Neuronal stem cell (in vitro differentiated cells): ENCODE measurements around the gene TLE1.

Source experiments
- DNase-seq: peaks from one replicate; pipeline ENCODE4 v3.0.0-alpha.2; 2013; ENCODE audit warnings: low spot score
- H2AFZ ChIP-seq: one replicate; pipeline ENCODE4 v1.6.1; 2013; ENCODE audit warnings: mild to moderate bottlenecking, low read length, inconsistent platforms
- H2AK5ac ChIP-seq: 2 replicates; pipeline ENCODE4 v1.6.1; 2013; ENCODE audit warnings: low read depth, mild to moderate bottlenecking, inconsistent platforms, low read length, moderate library complexity, mixed read lengths
- H2BK120ac ChIP-seq: 2 replicates; pipeline ENCODE4 v1.6.1; 2013; ENCODE audit warnings: low read depth, mild to moderate bottlenecking, inconsistent platforms, low read length, moderate library complexity, mixed read lengths
- H2BK12ac ChIP-seq: one replicate; pipeline ENCODE4 v1.6.1; 2013; ENCODE audit warnings: low read length, inconsistent platforms
- H2BK15ac ChIP-seq: 2 replicates; pipeline ENCODE4 v1.6.1; 2013; ENCODE audit warnings: mild to moderate bottlenecking, low read length, inconsistent platforms, mixed read lengths
- H2BK5ac ChIP-seq: one replicate; pipeline ENCODE4 v1.6.1; 2013; ENCODE audit warnings: inconsistent platforms, mild to moderate bottlenecking, low read length, moderate library complexity
- H3K14ac ChIP-seq: one replicate; pipeline ENCODE4 v1.6.1; 2013; ENCODE audit warnings: low read length, inconsistent platforms
- H3K18ac ChIP-seq: 2 replicates; pipeline ENCODE4 v1.6.1; 2013; ENCODE audit warnings: low read length, inconsistent platforms
- H3K23ac ChIP-seq: 2 replicates; pipeline ENCODE4 v1.6.1; 2013; ENCODE audit warnings: low read depth, mild to moderate bottlenecking, mixed read lengths, low read length, inconsistent platforms; ENCODE audit not compliant: poor library complexity
- H3K27ac ChIP-seq: replicated peaks from 3 replicates; pipeline ENCODE4 v1.5.1; 2013; ENCODE audit warnings: low read length, inconsistent platforms
- H3K27me3 ChIP-seq, 3 experiments: 2 replicates each; pipeline ENCODE4 v1.6.1; 2013; ENCODE audit warnings: low read length in 3 of 3, mild to moderate bottlenecking in 2 of 3, inconsistent platforms in 1 of 3, low read depth in 1 of 3, mixed read lengths in 1 of 3, moderate library complexity in 1 of 3; ENCODE audit not compliant: control insufficient read depth in 3 of 3, insufficient read depth in 3 of 3
- H3K36me3 ChIP-seq, 2 donors: replicated peaks in 1 of 2; 2 replicates each; pipeline ENCODE4 v1.6.1; 2013; ENCODE audit warnings: low read length in 2 of 2; ENCODE audit not compliant: control insufficient read depth in 2 of 2, insufficient read depth in 2 of 2
- H3K4ac ChIP-seq: 2 replicates; pipeline ENCODE4 v1.6.1; 2013; ENCODE audit warnings: inconsistent platforms, mild to moderate bottlenecking, low read length, moderate library complexity
- H3K4me1 ChIP-seq, 2 donors: 1 replicate in 1 of 2; 2 replicates in 1 of 2; pipeline ENCODE4 v1.6.1; 2013; ENCODE audit warnings: low read length in 2 of 2, low read depth in 1 of 2; ENCODE audit not compliant: control insufficient read depth in 2 of 2, insufficient read depth in 1 of 2
- H3K4me2 ChIP-seq: one replicate; pipeline ENCODE4 v1.6.1; 2013; ENCODE audit warnings: mild to moderate bottlenecking, low read length, inconsistent platforms; ENCODE audit not compliant: insufficient read depth, poor library complexity, severe bottlenecking
- H3K4me3 ChIP-seq, 2 donors: 2 replicates each; pipeline ENCODE4 v1.5.1; 2013; ENCODE audit warnings: low read length in 2 of 2, mild to moderate bottlenecking in 2 of 2, inconsistent platforms in 1 of 2, moderate library complexity in 1 of 2
- H3K79me1 ChIP-seq: one replicate; pipeline ENCODE4 v1.6.1; 2013; ENCODE audit warnings: low read depth, mild to moderate bottlenecking, inconsistent platforms, low read length, moderate library complexity
- H3K9ac ChIP-seq: one replicate; pipeline ENCODE4 v1.6.1; 2013; ENCODE audit warnings: mild to moderate bottlenecking, low read depth, low read length, inconsistent platforms; ENCODE audit not compliant: poor library complexity
- H3K9me3 ChIP-seq, 2 donors: replicated peaks in 1 of 2; 2 replicates each; pipeline versions ENCODE3 to v1.6.1; 2013; ENCODE audit warnings: low read length in 2 of 2, mild to moderate bottlenecking in 2 of 2, inconsistent platforms in 1 of 2, low read depth in 1 of 2, mixed read lengths in 1 of 2, moderate library complexity in 1 of 2; ENCODE audit not compliant: control insufficient read depth in 2 of 2, insufficient read depth in 1 of 2
- H4K8ac ChIP-seq: one replicate; pipeline ENCODE4 v1.6.1; 2013; ENCODE audit warnings: low read depth, mild to moderate bottlenecking, inconsistent platforms, low read length, moderate library complexity
- H4K91ac ChIP-seq: one replicate; pipeline ENCODE4 v1.6.1; 2013; ENCODE audit warnings: low read length, low read depth, mild to moderate bottlenecking, inconsistent platforms; ENCODE audit not compliant: poor library complexity
- WGBS, 2 donors: extraction: QIAGEN DNeasy Blood & Tissue Kit; methylation state at CpG; one replicate each; pipeline ENCODE4 v1.1.7; 2013; ENCODE audit warnings: missing lambda C conversion rate in 2 of 2, mixed read lengths in 1 of 2; ENCODE audit not compliant: insufficient read length in 2 of 2, insufficient replicate concordance in 1 of 2; ENCODE audit errors: extremely low coverage in 2 of 2; 5-methylcytosine and 5-hydroxymethylcytosine counted together

The TLE1 gene

DNA sequence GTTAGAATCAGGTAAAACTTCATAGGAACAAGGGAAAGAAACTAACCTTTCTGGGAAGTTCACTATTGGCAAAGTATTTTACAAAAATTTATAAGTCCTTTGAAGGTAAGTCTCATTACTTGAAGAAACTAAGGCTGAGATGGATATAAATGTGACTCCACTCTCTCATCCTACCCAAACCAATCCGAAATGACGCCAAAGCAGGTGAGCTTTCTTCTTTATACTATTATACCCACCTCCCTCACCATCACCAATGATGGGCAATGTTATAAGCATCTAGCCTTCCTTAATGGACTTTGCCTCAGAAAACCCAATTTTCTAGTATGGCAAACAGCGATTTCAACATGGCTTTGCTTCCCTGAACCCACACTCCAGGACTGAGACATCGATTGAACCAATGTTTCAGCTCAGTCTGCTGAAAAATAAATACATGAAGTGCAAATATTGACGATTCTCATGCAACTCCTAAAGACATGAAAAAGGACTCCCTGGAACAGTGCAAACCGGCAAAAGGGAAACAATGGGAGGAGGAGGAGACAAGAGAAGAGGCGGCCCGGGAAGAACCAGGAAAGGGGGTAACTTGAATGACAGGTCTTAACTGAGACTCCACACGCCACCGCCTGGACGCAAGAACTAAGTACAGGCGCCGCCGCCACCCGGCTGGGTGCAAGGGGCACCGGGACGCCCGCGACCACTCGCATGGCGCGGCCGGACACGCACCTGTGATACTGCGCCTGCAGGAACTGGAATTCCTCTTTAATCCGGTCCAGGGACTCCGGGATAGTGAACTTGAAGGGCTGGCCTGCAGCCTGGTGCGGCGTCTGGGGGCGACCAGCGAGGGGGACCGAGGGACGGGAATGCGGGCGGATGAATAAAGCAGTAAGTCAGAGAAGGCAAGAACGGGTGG is 2.5 kb downstream of the TLE1 start:
- peak overlapping the region; percentile 96 for H2BK5ac ChIP-seq
- no peak overlapping the region for H3K23ac ChIP-seq
- H3K4me1 ChIP-seq: peaks cover 18 to 26% of the 10 kb centered on the region in 2 donors

DNA sequence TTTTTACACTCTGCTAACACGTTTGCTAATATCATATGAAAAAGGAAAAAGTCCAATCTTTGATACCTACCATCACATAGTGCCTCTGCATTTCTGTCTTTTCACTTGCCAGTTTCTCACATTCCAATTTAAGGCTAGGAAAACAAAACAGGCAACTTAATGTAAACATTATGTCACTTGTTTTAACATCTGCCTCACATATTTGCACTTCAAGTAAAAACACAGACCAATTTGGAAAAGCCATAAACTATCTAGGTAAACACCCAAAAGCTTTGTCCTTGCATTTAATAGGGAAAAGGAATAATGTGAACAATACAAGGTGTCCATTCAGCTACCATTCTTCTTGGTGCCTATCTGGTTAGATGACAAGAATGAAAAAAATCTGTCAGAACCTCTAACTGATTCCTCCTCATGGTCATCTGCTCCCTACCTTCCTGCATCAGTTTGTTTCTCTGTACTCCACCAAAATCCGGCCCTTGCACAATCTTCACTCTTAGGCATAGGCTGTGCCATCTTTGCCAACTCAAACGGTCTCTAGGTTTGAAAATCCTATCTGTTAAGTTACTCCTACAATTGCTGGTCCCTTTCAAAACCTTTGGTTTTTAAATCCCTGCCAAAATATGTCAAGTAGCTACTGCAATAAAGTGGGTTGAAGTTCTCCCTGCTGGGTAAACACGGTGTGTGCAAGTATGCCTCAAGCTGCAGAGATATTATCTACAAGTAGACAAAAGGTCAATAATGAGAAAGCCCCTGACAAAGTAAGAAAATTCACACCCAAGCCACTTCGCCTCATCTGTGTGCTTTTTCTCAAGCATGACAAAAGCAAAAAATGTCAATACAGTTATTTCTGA is 3.4 kb downstream of the TLE1 start:
- H3K18ac ChIP-seq: no peak overlapping the region
- H3K27ac ChIP-seq: no peak overlapping the region
- H3K4me1 ChIP-seq: peaks cover 18 to 26% of the 10 kb centered on the region in 2 donors
- H2BK120ac ChIP-seq: no peak overlapping the region
- no peak overlapping the region for H2BK12ac ChIP-seq
- no peak overlapping the region for H2BK15ac ChIP-seq
- no peak overlapping the region for H4K91ac ChIP-seq
- peaks cover 0 to 50% of the 10 kb centered on the region in 2 donors for H3K36me3 ChIP-seq
- H3K9me3 ChIP-seq: peaks cover 0 to 11% of the 10 kb centered on the region in 2 donors
- peaks cover 3% of the 10 kb centered on the region for H3K79me1 ChIP-seq
- no peak overlapping the region for H2BK5ac ChIP-seq
- H3K23ac ChIP-seq: no peak overlapping the region
- H4K8ac ChIP-seq: no peak overlapping the region
- WGBS, 2 donors: no CpG with 5 or more reads among the region's 5 CpGs
- H3K27me3 ChIP-seq: peaks cover 0 to 6% (median 0%) of the 10 kb centered on the region in 3 experiments
- H3K9ac ChIP-seq: no peak overlapping the region
- H3K14ac ChIP-seq: no peak overlapping the region
- no peak for DNase-seq
- no peak overlapping the region for H3K4ac ChIP-seq
- no peak overlapping the region for H3K4me2 ChIP-seq
- H3K4me3 ChIP-seq: peak overlapping the region in 1 of 2 donors; percentile 78
- H2AK5ac ChIP-seq: no peak overlapping the region
- H2AFZ ChIP-seq: no peak overlapping the region

More for the DNA sequence above, 2.5 kb downstream of the TLE1 start:
- H3K14ac ChIP-seq: no peak overlapping the region
- H4K91ac ChIP-seq: no peak overlapping the region
- peak overlapping the region; percentile 55 for H3K18ac ChIP-seq
- DNase-seq: peak; percentile 82
- no peak overlapping the region for H2BK120ac ChIP-seq
- WGBS, 2 donors: no CpG with 5 or more reads among the region's 36 CpGs
- no peak overlapping the region for H3K27ac ChIP-seq
- peak overlapping the region; percentile 91 for H3K4me2 ChIP-seq
- H4K8ac ChIP-seq: no peak overlapping the region
- H3K27me3 ChIP-seq: peaks cover 0 to 15% (median 5%) of the 10 kb centered on the region in 3 experiments
- peak overlapping the region; percentile 84 for H2AFZ ChIP-seq
- no peak overlapping the region for H3K9ac ChIP-seq
- no peak overlapping the region for H2AK5ac ChIP-seq
- peak overlapping the region; percentile 78 to 94 for H3K4me3 ChIP-seq
- H3K4ac ChIP-seq: no peak overlapping the region
- H3K9me3 ChIP-seq: peaks cover 0 to 11% of the 10 kb centered on the region in 2 donors
- H3K79me1 ChIP-seq: peaks cover 3% of the 10 kb centered on the region
- H2BK15ac ChIP-seq: no peak overlapping the region
- H3K36me3 ChIP-seq: peaks cover 0 to 41% of the 10 kb centered on the region in 2 donors
- no peak overlapping the region for H2BK12ac ChIP-seq

DNA sequence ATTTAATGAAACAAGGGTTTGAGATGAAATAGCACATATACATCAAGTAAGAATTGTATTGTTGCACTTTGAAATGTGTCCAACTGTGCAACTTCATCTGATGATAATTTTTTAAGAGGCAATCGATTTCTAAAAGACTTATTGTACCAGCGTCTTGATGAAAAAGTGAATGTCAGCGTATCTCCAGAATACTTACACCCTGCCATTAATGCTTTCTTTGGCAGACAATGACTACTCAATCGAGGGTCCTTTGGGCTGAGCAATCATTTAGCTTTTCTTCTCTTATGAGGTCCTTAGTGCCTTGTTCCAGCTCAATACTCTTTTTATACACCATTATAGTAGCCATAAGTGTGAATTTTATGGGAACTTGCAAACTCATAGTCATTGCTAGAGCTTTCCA is 4.7 kb downstream of the TLE1 start:
- Histone ChIP-seq H3K4me2 (no peak overlapping the region), H3K18ac (no peak overlapping the region), H2BK12ac (no peak overlapping the region), H4K8ac (no peak overlapping the region), H4K91ac (no peak overlapping the region), H3K9me3 (peaks cover 0 to 11% of the 10 kb centered on the region in 2 donors), H3K4me3 (no peak overlapping the region), H2BK120ac (no peak overlapping the region), H2BK15ac (no peak overlapping the region), H3K14ac (no peak overlapping the region), H3K9ac (no peak overlapping the region), H3K36me3 (peaks cover 0 to 61% of the 10 kb centered on the region in 2 donors), H3K4ac (no peak overlapping the region), H3K27me3 (no peaks in the 10 kb centered on the region), H3K4me1 (peaks cover 24 to 26% of the 10 kb centered on the region in 2 donors), H3K27ac (no peak overlapping the region), H2AK5ac (no peak overlapping the region), H2BK5ac (no peak overlapping the region), H3K23ac (no peak overlapping the region), H2AFZ (no peak overlapping the region), H3K79me1 (peaks cover 3% of the 10 kb centered on the region)
- DNase-seq: no peak
- WGBS, 2 donors: no CpG with 5 or more reads among the region's 4 CpGs
